Measurements from ENCODE around the gene RBM23.

RBM23 gene

DNA sequence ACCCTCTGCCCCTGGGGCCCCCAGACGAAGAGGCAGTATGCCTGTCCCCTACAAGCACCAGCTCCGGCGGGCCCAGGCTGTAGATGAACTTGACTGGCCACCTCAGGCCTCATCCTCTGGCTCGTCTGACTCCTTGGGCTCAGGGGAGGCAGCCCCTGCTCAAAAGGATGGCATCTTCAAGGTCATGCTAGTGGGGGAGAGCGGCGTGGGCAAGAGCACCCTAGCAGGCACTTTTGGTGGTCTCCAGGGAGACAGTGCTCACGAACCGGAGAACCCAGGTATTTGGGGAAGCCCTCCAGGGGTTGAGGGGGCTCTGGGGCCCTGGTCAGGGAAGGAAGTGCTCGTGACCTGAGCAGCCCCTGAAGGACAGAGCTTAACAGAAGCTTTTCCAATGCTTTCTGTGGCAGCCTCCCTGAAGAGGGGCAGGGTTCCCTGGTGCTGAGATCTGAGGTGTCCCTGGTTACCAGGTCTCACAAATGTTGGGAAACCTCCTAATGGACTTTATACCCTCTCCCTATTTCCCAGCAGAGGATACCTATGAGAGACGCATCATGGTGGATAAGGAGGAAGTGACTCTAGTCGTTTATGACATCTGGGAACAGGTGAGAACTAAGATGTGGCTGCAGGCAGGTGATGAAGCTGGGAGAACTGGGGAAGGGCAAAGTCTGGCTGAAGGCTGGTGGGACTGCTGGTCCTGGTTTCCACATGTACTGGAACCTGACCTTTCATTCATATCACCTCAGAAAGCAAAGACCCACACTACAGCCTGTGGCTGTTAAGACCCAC, 34.0 kb downstream of the RBM23 start:
- no peak for DNase-seq

DNA sequence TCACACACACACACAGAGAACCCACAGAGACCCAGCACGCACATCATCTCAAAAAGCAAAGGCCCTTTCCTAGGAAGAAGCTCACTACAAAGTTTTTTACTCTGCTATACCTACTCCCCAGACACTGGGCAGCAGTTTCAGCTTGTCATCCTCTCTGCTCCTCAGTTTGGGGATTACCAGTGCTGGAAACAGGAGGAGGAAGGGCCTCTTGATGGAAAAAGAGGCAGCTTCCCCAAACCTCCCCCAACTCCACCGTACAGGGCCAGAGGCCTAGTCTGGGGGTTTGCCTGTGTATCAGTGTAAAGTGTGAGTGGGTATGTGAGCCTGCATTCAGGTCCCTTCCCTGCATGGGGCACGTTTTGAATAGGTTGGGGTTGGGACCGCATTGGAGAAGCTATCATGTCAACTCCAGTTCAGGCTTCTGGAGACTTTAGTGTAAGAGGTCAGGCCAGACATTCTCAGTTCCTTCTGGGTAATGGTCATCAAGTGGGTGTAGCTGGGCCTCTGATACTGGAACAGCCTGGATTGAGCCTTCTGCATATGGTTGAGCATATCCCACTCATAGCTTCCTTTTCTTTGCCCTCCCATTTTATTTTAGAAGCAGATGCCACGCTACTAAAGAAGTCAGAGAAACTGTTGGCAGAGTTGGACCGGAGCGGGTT, 34.7 kb downstream of the RBM23 start:
- no peak for DNase-seq

DNA sequence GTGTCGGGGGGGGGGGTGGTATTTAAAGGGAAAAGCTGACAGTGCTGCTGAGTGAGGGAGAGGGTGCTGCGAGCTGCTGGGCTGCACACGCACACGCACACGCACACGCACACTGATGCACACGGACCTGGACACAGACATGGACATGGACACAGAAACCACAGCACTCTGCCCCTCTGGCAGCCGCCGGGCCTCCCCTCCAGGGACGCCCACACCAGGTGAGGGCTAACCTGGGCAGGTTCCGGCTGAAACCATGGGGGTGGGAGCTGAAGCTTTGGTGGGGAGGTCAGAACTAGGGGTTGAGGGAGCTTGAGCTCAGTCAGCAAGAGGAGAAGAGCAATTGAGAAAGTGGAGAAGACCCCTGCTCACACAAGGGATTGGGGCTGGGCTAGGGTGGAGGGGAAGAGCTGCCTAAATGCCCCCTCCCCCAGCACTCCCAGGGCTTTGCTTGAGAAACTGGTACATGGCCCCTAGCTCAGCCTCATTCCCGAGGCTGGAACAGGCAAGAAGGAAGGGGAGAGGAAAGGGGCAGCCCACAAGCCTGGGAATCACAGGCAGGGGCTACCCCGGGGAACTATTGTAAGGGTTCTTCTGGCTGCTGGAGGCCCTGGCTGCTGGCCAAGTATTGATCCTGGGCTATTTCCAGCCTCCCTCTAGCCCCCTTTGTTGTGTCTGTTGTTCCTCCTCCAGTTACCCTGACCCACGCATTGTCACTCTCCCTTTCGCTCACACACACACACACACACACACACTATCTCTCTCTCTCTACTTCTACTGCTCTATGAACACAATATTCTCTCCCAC, 35.6 kb downstream of the RBM23 start, which contains the start of gene REM2:
Gene REM2, plus strand, starts transcription at position 50 of the 804 bp plus-strand sequence. Its CDS starts 66 bp downstream, at position 116.
- no peak for DNase-seq

DNA sequence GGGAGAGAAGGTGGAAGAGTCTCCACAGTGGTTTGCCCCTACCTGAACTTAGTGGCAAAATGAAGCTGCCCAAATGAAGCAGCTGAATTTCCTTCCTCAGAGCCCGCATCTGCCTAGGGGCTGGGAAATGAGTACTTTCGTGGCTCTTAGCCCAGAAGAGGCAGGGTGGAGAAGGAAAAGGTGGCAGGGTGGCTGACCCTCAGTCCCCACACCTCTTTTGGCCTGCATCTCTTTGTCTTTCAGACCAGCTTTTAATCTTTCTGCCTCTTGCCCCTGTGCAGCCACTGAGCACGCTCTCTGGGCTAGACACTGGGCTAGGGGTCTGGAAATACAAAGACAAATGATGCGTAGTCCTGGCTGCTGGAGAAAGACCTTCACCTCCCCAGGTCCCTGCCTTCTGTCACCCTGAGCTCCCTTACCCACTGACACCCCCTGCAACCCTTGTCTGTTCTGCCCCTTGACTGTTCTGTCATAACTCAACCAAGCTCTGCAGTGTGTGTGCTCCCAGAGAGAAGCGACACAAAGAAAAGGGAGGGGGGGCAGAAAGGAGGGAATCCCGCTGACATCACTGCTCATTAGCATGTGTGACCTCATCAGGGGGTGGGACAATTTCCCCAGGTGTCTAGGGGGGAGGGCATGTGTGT, 36.3 kb downstream of the RBM23 start:
- DNase-seq, result peak; percentile 61

DNA sequence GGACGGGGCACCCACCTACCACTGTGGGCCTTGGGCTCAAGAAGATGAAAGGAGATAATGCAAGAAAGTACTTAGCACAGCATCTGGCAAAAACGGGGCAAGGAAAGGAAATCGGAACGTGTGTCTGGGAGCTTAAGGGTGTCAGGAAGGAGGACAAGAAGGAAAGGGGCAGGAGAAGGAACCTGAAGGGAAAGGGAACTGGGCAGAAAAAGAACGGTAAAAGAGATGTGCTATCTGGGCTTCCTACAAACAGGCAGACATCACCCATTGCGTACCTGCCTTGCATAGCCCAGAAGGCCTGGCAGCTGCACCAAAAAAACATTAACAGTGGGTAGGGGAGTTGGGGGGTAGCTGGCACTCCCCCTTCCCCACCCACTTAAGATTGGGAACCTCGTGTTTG, 36.9 kb downstream of the RBM23 start:
- DNase-seq, result no peak

DNA sequence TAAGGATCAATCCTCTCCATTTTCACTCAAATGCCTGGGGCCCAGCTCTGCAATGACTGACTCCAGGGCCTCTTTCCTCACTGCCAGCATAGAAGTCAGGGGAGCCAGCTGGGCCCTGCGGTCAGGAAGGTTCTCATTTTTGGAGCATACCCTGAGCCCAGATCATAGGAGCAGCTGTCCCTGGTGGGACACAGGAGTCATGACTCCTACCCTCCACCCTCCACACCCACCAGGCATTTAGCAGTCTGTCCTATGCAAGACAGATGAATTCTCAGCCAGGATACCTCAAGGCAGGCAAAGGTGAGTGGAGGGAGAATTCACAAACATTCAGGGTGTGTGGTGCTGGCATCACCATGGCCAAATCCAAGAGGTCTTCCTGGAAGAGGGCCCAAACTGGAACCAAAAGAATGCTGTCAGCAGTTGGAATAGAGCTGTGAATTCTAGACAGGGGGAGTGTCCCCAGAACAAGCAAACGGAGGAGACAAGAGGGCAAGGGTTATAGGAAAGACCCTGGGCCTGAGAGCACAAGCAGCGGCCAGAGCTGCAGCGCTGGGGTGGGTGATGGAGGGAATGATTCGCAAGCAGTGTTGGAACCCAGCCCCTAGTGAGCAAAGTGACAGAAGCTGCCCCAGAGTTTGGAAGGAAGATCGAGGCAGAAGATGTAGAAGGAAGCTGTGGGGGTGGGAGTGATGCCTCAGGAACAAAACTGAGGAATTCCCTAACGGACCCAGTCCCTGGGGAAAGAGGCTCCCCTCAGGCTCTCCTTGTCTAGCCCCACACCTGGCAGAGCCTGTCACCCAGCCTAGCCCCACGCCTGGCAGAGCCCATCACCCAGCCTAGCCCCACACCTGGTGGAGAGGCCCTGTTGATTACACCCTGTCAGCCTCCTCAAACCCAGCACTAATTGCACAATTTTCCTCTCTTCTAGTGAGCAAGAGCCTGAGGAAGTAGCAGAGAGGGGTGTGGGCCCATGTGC, 40.4 kb downstream of the RBM23 start:
- DNase-seq, result no peak

DNA sequence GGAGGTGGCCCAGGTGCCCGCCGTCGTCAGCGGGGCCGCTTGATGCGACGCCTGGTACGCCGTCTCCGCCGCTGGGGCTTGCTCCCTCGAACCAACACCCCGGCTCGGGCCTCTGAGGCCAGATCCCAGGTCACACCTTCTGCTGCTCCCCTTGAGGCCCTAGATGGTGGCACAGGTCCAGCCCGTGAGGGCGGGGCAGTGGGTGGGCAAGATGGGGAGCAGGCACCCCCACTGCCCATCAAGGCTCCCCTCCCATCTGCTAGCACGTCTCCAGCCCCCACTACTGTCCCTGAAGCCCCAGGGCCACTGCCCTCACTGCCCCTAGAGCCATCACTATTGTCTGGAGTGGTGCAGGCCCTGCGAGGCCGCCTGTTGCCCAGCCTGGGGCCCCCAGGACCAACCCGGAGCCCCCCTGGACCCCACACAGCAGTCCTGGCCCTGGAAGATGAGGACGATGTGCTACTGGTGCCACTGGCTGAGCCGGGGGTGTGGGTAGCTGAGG, 41.9 kb downstream of the RBM23 start:
- DNase-seq, result no peak

DNA sequence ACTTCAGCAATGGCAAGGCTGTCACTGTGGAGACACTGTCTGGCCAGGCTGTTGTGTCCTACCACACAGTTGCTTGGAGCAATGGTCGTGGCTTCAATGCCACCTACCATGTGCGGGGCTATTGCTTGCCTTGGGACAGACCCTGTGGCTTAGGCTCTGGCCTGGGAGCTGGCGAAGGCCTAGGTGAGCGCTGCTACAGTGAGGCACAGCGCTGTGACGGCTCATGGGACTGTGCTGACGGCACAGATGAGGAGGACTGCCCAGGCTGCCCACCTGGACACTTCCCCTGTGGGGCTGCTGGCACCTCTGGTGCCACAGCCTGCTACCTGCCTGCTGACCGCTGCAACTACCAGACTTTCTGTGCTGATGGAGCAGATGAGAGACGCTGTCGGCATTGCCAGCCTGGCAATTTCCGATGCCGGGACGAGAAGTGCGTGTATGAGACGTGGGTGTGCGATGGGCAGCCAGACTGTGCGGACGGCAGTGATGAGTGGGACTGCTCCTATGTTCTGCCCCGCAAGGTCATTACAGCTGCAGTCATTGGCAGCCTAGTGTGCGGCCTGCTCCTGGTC, 43.1 kb downstream of the RBM23 start:
- no peak for DNase-seq

DNA sequence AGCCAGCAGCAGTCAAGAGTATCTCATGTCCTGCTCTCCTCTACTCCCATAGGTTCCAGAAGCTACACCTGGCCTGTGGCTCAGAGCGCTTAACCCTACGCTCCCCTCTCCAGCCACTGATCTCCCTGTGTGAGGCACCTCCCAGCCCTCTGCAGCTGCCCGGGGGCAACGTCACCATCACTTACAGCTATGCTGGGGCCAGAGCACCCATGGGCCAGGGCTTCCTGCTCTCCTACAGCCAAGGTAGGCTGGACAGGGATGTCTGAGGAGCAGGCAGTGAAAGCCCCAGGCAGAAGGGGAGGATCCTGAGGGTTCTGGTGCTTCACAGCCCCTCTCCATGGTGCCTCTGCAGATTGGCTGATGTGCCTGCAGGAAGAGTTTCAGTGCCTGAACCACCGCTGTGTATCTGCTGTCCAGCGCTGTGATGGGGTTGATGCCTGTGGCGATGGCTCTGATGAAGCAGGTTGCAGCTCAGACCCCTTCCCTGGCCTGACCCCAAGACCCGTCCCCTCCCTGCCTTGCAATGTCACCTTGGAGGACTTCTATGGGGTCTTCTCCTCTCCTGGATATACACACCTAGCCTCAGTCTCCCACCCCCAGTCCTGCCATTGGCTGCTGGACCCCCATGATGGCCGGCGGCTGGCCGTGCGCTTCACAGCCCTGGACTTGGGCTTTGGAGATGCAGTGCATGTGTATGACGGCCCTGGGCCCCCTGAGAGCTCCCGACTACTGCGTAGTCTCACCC, 43.8 kb downstream of the RBM23 start:
- no peak for DNase-seq

DNA sequence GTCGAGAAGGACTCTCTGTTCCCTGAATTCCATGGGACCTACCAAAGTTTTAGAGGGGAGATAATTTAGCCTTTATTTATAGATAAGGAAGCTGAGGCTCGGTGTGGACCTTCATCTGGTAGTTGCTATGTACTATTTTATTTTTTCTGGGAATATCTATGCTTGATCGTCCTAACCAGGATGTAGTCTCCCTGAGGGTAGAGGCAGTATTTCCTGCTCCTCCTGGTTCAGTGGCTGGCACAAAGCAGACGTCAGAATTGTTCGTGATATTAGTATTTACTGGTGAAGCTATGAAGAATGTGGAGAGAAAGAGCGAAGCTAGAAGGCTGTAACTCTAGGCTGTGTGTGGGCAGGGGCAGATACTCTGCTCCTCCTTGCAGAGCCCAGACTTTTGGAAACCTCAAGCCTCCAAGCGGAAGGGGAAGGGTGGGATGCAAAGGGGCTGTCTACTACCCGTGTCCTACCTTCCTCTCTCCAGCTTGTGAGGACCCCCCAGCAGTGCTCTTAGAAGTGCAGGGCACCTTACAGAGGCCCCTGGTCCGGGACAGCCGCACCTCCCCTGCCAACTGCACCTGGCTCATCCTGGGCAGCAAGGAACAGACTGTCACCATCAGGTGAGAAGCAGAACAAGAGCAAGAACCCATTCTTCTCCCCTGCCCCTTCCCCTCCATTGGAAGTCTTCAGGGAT, 46.0 kb downstream of the RBM23 start:
- DNase-seq, result no peak

DNA sequence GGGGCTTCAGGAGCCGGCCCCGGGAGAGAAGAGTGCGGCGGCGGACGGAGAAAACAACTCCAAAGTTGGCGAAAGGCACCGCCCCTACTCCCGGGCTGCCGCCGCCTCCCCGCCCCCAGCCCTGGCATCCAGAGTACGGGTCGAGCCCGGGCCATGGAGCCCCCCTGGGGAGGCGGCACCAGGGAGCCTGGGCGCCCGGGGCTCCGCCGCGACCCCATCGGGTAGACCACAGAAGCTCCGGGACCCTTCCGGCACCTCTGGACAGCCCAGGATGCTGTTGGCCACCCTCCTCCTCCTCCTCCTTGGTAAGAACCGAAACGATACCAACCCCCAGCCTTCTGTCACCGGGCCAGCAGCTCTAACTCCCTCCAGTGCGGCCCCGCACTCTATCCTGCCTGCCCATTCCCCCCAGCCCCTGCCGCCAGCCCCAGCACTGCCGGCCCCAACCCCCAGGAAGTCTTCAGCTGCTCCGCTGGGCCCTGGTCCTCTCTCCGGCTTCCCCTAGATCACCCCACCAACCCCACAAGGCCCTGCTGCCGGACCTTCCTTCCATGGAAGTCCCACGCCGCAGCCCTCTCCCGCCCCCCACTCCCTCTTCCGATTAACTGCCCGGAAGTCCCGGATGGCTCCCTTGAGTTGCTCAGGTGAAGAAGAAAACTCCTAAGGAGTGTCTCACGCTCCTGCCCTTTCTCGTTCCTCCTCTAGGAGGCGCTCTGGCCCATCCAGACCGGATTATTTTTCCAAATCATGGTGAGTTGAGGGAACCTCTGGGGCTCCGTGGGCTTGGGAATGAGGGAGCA, 46.7 kb downstream of the RBM23 start:
- peak; percentile 80 for DNase-seq

DNA sequence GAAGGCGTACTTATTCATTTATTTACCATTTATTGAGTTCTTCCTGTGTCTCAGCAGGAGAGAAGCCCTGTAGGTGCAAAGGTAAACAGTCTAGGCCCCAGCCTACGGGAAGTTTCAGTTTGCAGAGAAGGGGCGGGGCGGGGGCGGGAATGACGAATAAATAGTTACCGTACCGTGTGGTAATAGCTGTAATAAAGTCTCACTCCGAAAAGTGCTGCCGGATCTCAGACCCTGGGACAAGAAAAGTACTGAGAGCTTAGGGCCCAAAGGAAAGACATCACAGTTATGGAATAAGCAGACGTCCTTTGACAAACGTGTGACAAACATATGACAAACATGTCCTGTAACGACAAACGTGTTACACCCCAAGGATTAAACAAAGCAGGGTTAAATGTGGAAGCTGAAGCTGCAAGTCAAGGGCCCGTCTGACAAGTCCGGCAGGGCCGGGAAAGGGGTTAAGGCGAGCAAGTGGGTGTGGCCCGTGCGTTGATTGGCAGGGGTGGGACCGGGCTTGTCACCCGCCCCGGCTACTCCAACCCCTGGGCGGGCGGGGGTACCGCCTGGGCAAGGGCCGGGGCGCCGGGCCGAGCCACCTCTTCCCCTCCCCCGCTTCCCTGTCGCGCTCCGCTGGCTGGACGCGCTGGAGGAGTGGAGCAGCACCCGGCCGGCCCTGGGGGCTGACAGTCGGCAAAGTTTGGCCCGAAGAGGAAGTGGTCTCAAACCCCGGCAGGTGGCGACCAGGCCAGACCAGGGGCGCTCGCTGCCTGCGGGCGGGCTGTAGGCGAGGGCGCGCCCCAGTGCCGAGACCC, 47.5 kb downstream of the RBM23 start, which contains the start of gene LRP10:
Gene LRP10, plus strand, starts transcription at position 517 of the 809 bp plus-strand sequence. CDS start 564 bp downstream, outside the sequence.
- DNase-seq, result peak; percentile 88

DNA sequence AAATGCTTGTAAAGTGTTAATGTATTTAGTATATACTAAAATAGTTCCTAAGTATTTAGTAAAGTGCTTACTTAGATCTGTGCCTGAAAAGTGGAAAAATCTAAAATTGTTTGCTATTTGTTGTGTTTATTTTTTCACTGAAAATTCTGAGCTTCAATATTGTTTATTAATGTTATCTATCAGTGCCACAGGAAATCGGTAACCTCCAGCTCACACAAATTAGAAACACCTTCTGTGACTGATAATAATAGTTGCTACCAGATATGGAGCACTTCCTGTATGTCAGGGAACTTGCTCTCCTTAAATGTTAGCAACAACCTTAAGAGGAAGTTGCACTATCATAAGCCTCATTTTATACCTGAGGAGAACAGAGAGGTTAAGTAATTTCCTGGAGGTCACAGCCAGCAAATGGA, 48.1 kb downstream of the RBM23 start:
- no peak for DNase-seq

DNA sequence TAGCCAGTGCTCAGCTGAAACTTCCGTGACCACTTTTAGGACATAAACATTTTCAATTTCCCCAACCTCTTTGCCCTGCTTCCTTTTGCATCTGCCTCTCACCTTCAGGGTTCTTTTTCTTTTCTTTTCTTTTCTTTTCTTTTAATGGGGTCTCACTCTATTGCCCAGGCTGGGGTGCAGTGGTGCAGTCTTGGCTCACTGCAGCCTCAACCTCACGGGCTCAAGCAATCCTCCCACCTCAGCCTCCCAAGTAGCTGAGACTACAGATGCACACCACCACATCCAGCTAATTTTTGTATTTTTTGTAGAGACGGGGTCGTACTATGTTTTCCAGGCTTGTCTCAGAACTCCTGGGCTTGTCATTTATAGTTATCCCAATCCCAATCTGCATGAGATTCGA, 52.1 kb downstream of the RBM23 start:
- DNase-seq, result no peak

DNA sequence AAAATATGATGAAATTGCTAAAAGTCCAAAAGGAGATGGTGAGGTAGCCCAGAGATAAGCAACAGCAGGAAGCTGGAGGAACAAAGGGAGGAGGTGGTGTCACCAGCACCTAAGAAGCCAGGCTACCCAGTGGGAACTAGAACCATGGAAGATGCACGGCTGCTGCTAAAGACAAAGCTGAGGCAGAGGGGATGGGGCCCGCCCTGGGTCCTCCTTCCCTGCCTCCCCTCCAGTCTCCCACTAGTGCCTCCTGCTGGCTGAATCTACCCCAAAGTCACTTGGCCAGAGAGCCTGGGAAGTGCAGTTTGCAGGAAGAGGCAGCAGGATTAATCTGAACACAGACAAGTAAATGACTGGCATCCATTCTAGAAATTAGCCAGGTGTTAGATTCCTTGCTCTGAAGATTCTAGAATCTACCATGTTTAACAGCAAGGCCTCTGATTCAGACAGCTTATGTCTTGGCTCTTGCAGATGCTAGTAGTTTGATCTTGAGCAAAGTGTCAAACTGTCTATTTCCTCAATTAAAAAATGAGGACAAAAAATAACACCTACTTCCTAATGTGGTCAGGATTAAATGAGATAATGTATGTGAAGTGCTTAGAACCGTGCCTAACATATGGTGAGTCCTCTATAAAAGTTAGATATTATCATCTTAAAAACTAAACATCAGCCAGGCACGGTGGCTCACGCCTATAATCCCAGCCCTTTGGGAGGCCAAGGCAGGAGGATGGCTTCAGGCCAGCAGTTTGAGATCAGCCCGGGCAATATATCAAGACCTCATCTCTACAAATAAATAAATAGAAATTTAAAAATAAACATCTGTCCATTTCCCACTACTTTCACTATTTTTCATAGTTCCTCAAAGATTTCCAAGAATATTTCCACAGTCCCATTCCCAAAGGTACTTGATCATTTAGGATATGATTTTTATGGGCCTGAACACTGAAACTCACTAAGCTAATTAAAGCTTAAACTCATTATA, 53.2 kb downstream of the RBM23 start:
- peak; percentile 22 for DNase-seq

DNA sequence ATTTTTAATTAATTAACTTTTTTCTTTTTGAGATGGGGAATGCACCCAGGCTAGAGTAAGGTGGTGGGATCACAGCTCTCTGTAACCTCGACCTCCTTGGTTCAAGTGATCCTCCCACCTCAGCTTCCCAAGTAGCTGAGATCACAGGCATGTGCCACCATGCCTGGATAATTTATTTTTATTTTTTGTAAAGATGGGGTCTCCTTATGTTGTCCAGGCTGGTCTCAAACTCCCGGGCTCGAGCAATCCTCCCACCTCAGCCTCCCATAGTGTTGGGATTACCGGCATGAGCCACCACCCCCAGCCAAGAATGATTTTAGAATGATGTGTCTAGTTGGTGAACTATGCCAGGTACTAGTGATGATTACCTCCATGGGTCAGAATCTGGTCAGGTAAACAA, 54.0 kb downstream of the RBM23 start:
- no peak for DNase-seq

DNA sequence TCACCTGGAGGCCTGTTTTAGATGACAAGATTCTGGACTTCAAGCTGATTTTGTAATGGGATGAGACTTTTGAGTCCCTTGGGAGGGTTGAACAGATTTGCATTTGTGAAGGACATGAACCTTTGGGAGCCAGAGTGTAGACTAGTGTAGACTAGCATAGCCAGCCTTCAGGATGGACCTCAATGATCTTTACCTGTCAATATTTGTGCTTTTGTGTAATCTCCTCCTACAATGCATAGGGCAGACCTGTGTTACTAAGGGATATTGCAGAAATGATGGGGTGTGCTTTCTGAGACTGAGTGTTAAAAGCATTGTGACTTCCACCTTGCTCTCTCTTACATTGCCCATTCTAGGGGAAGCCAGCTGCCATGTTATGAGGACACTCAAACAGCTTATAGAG, 57.3 kb downstream of the RBM23 start:
- no peak for DNase-seq

Measured in CD4-positive, alpha-beta T cell treated with Interleukin-10 for 1 hour (primary cell).